ENCODE data around the gene LILRA5. TPM values are rescaled to one million over a fixed set of nuclear protein-coding genes. Genes with fewer than 3 reads are reported as not detected.
"Not testable (repeated sequence)": the region's sequence is repeated elsewhere in the genome, so short reads cannot be mapped to it uniquely, and the experiment has no call there.

LILRA5 gene
- total RNA-seq (not detected), polyA plus RNA-seq (under 1 TPM in 1 of 4 donors, not detected in 3; 0.67 TPM)

DNA sequence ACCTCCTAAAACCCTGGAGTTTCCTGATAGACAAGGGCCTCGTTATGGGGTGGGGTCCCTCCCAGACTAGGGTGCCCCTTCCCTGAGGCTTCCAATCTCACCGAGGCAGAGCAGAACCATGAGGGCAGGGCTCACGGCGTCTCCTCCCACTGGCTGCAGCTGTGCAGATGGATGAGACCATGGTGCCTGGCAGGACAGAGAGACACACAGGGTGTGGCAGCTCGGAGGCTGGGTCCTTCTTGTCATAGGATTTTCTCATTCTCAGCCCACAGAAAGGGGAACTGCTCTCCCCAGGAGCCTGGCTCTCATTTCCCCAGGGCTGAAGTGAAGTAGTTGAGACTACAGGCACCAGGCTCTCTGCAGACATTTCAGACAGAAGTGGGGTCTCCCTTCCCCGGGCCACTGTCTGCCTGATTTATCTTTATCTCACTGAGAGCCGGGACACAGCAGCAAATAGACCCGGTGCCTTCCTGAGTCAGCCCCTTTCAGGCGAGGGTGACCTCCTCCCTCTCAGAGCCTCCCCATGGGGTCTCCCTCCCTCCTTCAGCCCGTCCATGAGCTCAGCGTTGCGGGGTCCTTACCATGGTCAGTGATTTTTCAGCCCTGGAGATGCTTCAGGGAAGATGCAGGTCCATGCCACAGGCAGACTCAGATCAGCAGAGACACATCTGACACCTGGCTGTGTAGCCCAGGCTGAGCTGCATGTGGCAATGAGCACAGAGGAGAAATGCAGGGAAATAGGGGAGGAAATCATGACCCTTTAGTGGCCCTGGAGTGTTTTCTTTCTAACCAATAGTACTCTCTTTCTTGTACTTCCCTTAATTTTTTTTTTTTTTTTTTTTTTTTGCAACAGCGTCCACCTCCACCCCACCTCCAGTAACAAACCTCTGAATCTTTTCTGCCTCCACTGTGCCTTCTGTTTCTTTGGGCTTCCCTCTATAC lies at the start of gene LILRA5:
Gene LILRA5, minus strand, starts transcription at position 731 of the 942 bp plus-strand sequence. Its CDS starts 147 bp downstream, at position 584.
- Mint-ChIP-seq H3K27ac (no peak within 1 kb of the TSS), H3K9me3 (no peaks in the 10 kb centered on the region), H3K27me3 (peaks cover 46% of the 10 kb centered on the region), H3K36me3 (no peaks in the 10 kb centered on the region), H3K4me3 (no peak within 1 kb of the TSS), H3K4me1 (peaks cover 0 to 8% (median 3%) of the 10 kb centered on the region in 4 donors)
- Histone ChIP-seq H3K36me3 (ENCODE audit: control insufficient read depth, insufficient read depth, low read length) (no peaks in the 10 kb centered on the region), H3K9me3 (ENCODE audit: control insufficient read depth in 2 of 2, low read length in 2 of 2) (no peaks in the 10 kb centered on the region), H3K4me1 (ENCODE audit: control insufficient read depth, insufficient read depth, low read length, poor library complexity, severe bottlenecking) (no peaks in the 10 kb centered on the region), H3K27ac (ENCODE audit: insufficient read depth, low read length, poor library complexity, severe bottlenecking) (no peak within 1 kb of the TSS), H3K4me3 (ENCODE audit: low read depth, low read length) (no peak within 1 kb of the TSS), H3K27me3 (ENCODE audit: control insufficient read depth, insufficient read depth, low read length) (no peaks in the 10 kb centered on the region)
- DNase-seq (no peak), ATAC-seq (ENCODE audit: low read depth in 2 of 2) (peak in 1 of 2 donors; percentile 34)

DNA sequence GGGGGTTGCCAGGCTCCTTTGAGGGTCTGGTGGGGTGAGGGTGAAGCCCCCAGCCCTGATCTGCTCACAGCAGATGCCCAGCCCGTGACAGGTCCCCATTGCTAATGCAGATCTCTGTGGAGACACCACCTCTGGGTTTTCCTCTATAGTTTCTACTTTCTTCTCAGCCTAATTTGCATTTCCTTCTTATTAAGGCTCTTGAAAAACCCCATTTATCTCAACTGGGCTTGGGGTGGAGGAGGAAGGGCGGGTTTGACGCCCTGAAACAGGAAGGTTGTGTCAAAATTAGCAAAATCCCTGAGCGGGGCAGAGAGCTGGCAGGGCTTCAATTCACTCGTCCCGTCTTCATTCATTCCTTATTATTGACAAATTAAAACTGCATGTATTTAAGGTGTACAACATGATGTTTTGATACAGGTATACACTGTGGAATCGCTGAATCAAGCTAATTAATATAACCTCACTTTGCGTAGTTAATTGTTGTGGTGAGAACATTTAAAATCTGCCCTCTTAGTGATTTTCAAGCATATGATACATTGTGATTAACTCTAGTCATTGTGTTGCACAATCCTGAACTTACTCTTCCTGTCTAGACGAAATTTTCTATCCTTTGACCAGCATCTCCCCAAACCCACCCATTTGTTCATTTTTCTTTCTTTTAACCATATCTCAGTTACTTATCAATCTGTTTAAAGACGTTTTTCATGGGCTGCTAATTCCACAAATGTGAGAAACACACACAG lies 48.9 kb upstream of the LILRA5 start:
- Mint-ChIP-seq H3K4me1 (peaks cover 23 to 61% (median 32%) of the 10 kb centered on the region in 4 donors), H3K4me3 (peak overlapping the region; percentile 75 to 95 (median 90)), H3K27ac (peak overlapping the region; percentile 85 to 92 (median 91)), H3K36me3 (peaks cover 14% of the 10 kb centered on the region)
- not testable (repeated sequence) for DNase-seq; H3K9me3 ChIP-seq (ENCODE audit: control insufficient read depth in 2 of 2, low read length in 2 of 2); H3K36me3 ChIP-seq (ENCODE audit: control insufficient read depth, insufficient read depth, low read length); H3K27me3 Mint-ChIP-seq; H3K27me3 ChIP-seq (ENCODE audit: control insufficient read depth, insufficient read depth, low read length); H3K9me3 Mint-ChIP-seq
- H3K4me1 ChIP-seq (ENCODE audit: control insufficient read depth, insufficient read depth, low read length, poor library complexity, severe bottlenecking), result peaks cover 48% of the 10 kb centered on the region
- ATAC-seq (ENCODE audit: low read depth in 2 of 2), result peak; percentile 26 to 41
- H3K27ac ChIP-seq (ENCODE audit: insufficient read depth, low read length, poor library complexity, severe bottlenecking), result peak overlapping the region; percentile 63
- H3K4me3 ChIP-seq (ENCODE audit: low read depth, low read length), result peak overlapping the region; percentile 83

DNA sequence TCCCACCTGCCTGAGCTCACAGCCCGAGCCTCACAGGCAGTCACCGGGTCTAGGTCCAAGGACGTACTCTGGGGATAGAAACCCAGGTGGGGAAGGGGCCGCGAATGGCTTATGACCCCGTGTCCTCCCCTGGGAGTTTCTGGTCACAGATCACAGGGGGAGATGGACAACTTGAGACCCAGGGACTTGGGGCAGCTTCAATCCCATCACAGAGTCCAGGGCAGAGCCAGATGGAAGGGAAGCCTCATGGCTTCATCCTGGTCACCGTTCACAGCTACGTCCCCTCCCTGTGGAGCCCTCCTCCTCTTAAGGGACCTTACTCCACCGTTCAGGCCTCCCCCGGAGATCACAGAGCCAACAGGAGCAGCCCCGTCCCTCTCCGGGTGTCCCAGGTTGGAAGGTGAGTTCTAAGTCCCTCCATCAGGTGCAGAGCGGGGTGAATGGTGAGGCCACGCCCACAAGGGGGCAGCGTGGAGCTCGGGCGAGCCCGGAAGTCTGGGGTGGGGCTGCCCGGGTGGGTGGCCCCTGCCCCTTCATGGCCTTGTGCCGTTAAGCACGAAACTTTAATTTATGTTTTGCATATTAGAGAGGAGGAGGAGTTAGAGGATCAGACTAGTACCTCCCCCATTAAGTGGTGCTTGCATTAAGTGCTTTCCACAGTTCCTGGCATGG lies 46.3 kb upstream of the LILRA5 start:
- H3K27ac ChIP-seq (ENCODE audit: insufficient read depth, low read length, poor library complexity, severe bottlenecking); H3K9me3 ChIP-seq (ENCODE audit: control insufficient read depth in 2 of 2, low read length in 2 of 2); H3K27me3 Mint-ChIP-seq; H3K36me3 Mint-ChIP-seq; H3K9me3 Mint-ChIP-seq; H3K4me3 Mint-ChIP-seq; H3K27ac Mint-ChIP-seq; H3K27me3 ChIP-seq (ENCODE audit: control insufficient read depth, insufficient read depth, low read length); H3K4me3 ChIP-seq (ENCODE audit: low read depth, low read length): not testable (repeated sequence)
- DNase-seq (peak in 2 of 3 donors; percentile 55 to 80), ATAC-seq (ENCODE audit: low read depth in 2 of 2) (peak; percentile 86 to 91)
- peaks cover 16 to 39% (median 25%) of the 10 kb centered on the region in 4 donors for H3K4me1 Mint-ChIP-seq
- H3K4me1 ChIP-seq (ENCODE audit: control insufficient read depth, insufficient read depth, low read length, poor library complexity, severe bottlenecking), result peaks cover 38% of the 10 kb centered on the region
- H3K36me3 ChIP-seq (ENCODE audit: control insufficient read depth, insufficient read depth, low read length), result peaks cover 28% of the 10 kb centered on the region

- peaks cover 5 to 30% (median 20%) of the 10 kb centered on the region in 4 donors for H3K4me1 Mint-ChIP-seq
- ATAC-seq (ENCODE audit: low read depth in 2 of 2) (no peak), DNase-seq (no peak)
- no peaks in the 10 kb centered on the region for H3K9me3 Mint-ChIP-seq
- no peaks in the 10 kb centered on the region for H3K27me3 ChIP-seq (ENCODE audit: control insufficient read depth, insufficient read depth, low read length)
- H3K4me1 ChIP-seq (ENCODE audit: control insufficient read depth, insufficient read depth, low read length, poor library complexity, severe bottlenecking), result peaks cover 20% of the 10 kb centered on the region
- no peak overlapping the region for H3K4me3 Mint-ChIP-seq
- no peak overlapping the region for H3K4me3 ChIP-seq (ENCODE audit: low read depth, low read length)
- no peaks in the 10 kb centered on the region for H3K27me3 Mint-ChIP-seq
- H3K36me3 Mint-ChIP-seq, result peaks cover 16% of the 10 kb centered on the region
- H3K36me3 ChIP-seq (ENCODE audit: control insufficient read depth, insufficient read depth, low read length), result peaks cover 32% of the 10 kb centered on the region
- H3K27ac ChIP-seq (ENCODE audit: insufficient read depth, low read length, poor library complexity, severe bottlenecking), result no peak overlapping the region
- no peak overlapping the region for H3K27ac Mint-ChIP-seq
- no peaks in the 10 kb centered on the region for H3K9me3 ChIP-seq (ENCODE audit: control insufficient read depth in 2 of 2, low read length in 2 of 2)
Observed at GRCh38 chr19:54357381-54357780, 44.4 kb upstream of the LILRA5 start.

DNA sequence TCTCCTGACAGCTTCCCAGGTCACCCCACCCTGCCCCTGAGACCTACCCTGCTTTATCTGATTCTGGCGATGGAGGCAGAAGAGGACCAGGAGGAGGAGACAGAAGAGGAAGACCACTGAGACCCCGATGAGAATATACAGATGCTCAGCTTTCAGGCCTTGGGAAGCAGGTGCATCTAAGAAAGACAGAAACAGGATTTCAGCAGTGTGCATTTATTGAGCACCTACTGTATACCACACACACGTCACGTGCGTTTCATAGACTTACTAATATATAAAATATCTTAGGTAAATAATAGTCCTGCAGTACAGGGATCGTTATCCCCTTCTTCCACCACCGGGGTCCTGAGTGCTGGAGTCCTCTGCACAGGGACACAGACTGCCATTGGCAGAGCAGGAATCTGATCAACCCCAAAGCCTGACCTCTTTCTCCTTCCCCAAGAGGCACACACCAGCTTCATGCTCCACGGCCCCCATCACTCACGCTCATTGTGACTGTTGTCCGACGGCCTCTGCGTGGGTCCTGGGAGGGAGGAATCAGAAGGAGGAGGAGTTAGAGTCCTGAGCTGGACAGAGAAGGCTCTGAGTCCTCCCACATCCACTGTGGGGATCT lies 43.6 kb upstream of the LILRA5 start:
- peaks cover 0 to 24% (median 13%) of the 10 kb centered on the region in 4 donors for H3K4me1 Mint-ChIP-seq
- no peak overlapping the region for H3K27ac Mint-ChIP-seq
- ATAC-seq (ENCODE audit: low read depth in 2 of 2), result no peak
- H3K27me3 Mint-ChIP-seq, result no peaks in the 10 kb centered on the region
- Histone ChIP-seq H3K9me3 (ENCODE audit: control insufficient read depth in 2 of 2, low read length in 2 of 2) (no peaks in the 10 kb centered on the region), H3K27me3 (ENCODE audit: control insufficient read depth, insufficient read depth, low read length) (no peaks in the 10 kb centered on the region), H3K4me3 (ENCODE audit: low read depth, low read length) (no peak overlapping the region), H3K36me3 (ENCODE audit: control insufficient read depth, insufficient read depth, low read length) (peaks cover 32% of the 10 kb centered on the region), H3K27ac (ENCODE audit: insufficient read depth, low read length, poor library complexity, severe bottlenecking) (no peak overlapping the region), H3K4me1 (ENCODE audit: control insufficient read depth, insufficient read depth, low read length, poor library complexity, severe bottlenecking) (peaks cover 16% of the 10 kb centered on the region)
- H3K36me3 Mint-ChIP-seq, result peaks cover 10% of the 10 kb centered on the region
- DNase-seq, result no peak
- H3K4me3 Mint-ChIP-seq, result no peak overlapping the region
- no peaks in the 10 kb centered on the region for H3K9me3 Mint-ChIP-seq

- Mint-ChIP-seq H3K4me3 (no peak overlapping the region), H3K27ac (no peak overlapping the region), H3K27me3 (no peaks in the 10 kb centered on the region), H3K36me3 (peaks cover 7% of the 10 kb centered on the region), H3K4me1 (peaks cover 0 to 17% (median 8%) of the 10 kb centered on the region in 4 donors), H3K9me3 (no peaks in the 10 kb centered on the region)
- H3K27ac ChIP-seq (ENCODE audit: insufficient read depth, low read length, poor library complexity, severe bottlenecking), result no peak overlapping the region
- DNase-seq (no peak), ATAC-seq (ENCODE audit: low read depth in 2 of 2) (no peak)
- no peaks in the 10 kb centered on the region for H3K9me3 ChIP-seq (ENCODE audit: control insufficient read depth in 2 of 2, low read length in 2 of 2)
- no peaks in the 10 kb centered on the region for H3K27me3 ChIP-seq (ENCODE audit: control insufficient read depth, insufficient read depth, low read length)
- peaks cover 8% of the 10 kb centered on the region for H3K4me1 ChIP-seq (ENCODE audit: control insufficient read depth, insufficient read depth, low read length, poor library complexity, severe bottlenecking)
- no peak overlapping the region for H3K4me3 ChIP-seq (ENCODE audit: low read depth, low read length)
- peaks cover 32% of the 10 kb centered on the region for H3K36me3 ChIP-seq (ENCODE audit: control insufficient read depth, insufficient read depth, low read length)
Observed at GRCh38 chr19:54355675-54356074, 42.7 kb upstream of the LILRA5 start.

GRCh38 chr19:54354761-54355160 lies 41.8 kb upstream of the LILRA5 start:
- H3K36me3 Mint-ChIP-seq, result peaks cover 7% of the 10 kb centered on the region
- no peak overlapping the region for H3K4me3 Mint-ChIP-seq
- Histone ChIP-seq H3K4me3 (ENCODE audit: low read depth, low read length) (no peak overlapping the region), H3K27me3 (ENCODE audit: control insufficient read depth, insufficient read depth, low read length) (no peaks in the 10 kb centered on the region), H3K4me1 (ENCODE audit: control insufficient read depth, insufficient read depth, low read length, poor library complexity, severe bottlenecking) (peaks cover 3% of the 10 kb centered on the region), H3K36me3 (ENCODE audit: control insufficient read depth, insufficient read depth, low read length) (peaks cover 32% of the 10 kb centered on the region), H3K9me3 (ENCODE audit: control insufficient read depth in 2 of 2, low read length in 2 of 2) (no peaks in the 10 kb centered on the region), H3K27ac (ENCODE audit: insufficient read depth, low read length, poor library complexity, severe bottlenecking) (no peak overlapping the region)
- H3K27me3 Mint-ChIP-seq, result no peaks in the 10 kb centered on the region
- ATAC-seq (ENCODE audit: low read depth in 2 of 2) (no peak), DNase-seq (no peak)
- no peaks in the 10 kb centered on the region for H3K9me3 Mint-ChIP-seq
- H3K4me1 Mint-ChIP-seq, result peaks cover 0 to 15% (median 9%) of the 10 kb centered on the region in 4 donors
- H3K27ac Mint-ChIP-seq, result no peak overlapping the region

Measured in CD4-positive, CD25-positive, alpha-beta regulatory T cell (primary cell).